CD14-positive monocyte (primary cell): ENCODE results near the gene PSMD1. TPM values are rescaled to one million over a fixed set of nuclear protein-coding genes. Genes with fewer than 3 reads are reported as not detected.

Experiments
- DNase-seq, 3 donors: peaks; one replicate each; pipeline ENCODE4 v3.0.0-alpha.2; 2011 to 2022
- H2AFZ ChIP-seq: 2 replicates; pipeline ENCODE4 v1.6.0; 2012; ENCODE audit warnings: mild to moderate bottlenecking, low read depth, low read length, inconsistent platforms; ENCODE audit not compliant: insufficient read depth, poor library complexity, severe bottlenecking
- H3K27ac ChIP-seq, 2 donors: 1 replicate in 1 of 2; 2 replicates in 1 of 2; pipeline ENCODE4 v1.5.1; 2012 to 2013; ENCODE audit warnings: low read length in 2 of 2, control low read depth in 1 of 2, inconsistent platforms in 1 of 2, low read depth in 1 of 2, mild to moderate bottlenecking in 1 of 2
- H3K27me3 ChIP-seq, 2 donors: one replicate each; pipeline versions ENCODE4 v1.6.0 to v1.6.1; 2011 to 2013; ENCODE audit warnings: low read length in 2 of 2; ENCODE audit not compliant: control insufficient read depth in 2 of 2, insufficient read depth in 2 of 2
- H3K36me3 ChIP-seq, 2 donors: replicated peaks in 1 of 2; 1 replicate in 1 of 2; 2 replicates in 1 of 2; pipeline versions ENCODE4 v1.5.1 to v1.6.1; 2012 to 2013; ENCODE audit warnings: low read length in 2 of 2, control low read depth in 1 of 2, inconsistent platforms in 1 of 2, mild to moderate bottlenecking in 1 of 2; ENCODE audit not compliant: insufficient read depth in 2 of 2, control insufficient read depth in 1 of 2
- H3K4me1 ChIP-seq, 2 donors: 1 replicate in 1 of 2; 2 replicates in 1 of 2; pipeline versions ENCODE4 v1.5.1 to v1.6.1; 2012 to 2013; ENCODE audit warnings: low read length in 2 of 2, control low read depth in 1 of 2, inconsistent platforms in 1 of 2, mild to moderate bottlenecking in 1 of 2, moderate library complexity in 1 of 2; ENCODE audit not compliant: insufficient read depth in 2 of 2, control insufficient read depth in 1 of 2
- H3K4me2 ChIP-seq: replicated peaks from 2 replicates; pipeline ENCODE3; 2012; ENCODE audit warnings: low read length, moderate library complexity, mild to moderate bottlenecking; ENCODE audit not compliant: poor library complexity, severe bottlenecking; ENCODE audit errors: extremely low read depth
- H3K4me3 ChIP-seq, 3 experiments: fragments of 200-600 bp in 1 of 3; sonication (generic) in 1 of 3; replicated peaks in 1 of 3; 1 replicate in 2 of 3; 2 replicates in 1 of 3; pipeline ENCODE4 v1.5.1; 2011 to 2013; ENCODE audit warnings: low read length in 3 of 3, mild to moderate bottlenecking in 3 of 3, control low read depth in 2 of 3, low read depth in 2 of 3, inconsistent platforms in 1 of 3, moderate library complexity in 1 of 3
- H3K79me2 ChIP-seq: 2 replicates; pipeline ENCODE4 v1.6.0; 2012; ENCODE audit warnings: mild to moderate bottlenecking, control low read depth, inconsistent platforms, low read length, moderate library complexity; ENCODE audit not compliant: insufficient read depth
- H3K9ac ChIP-seq: 2 replicates; pipeline ENCODE4 v1.6.0; 2017; ENCODE audit warnings: low read length, mild to moderate bottlenecking; ENCODE audit not compliant: insufficient read depth, poor library complexity, severe bottlenecking
- H3K9me3 ChIP-seq, 2 donors: replicated peaks in 1 of 2; 1 replicate in 1 of 2; 2 replicates in 1 of 2; pipeline versions ENCODE4 v1.5.1 to v1.6.1; 2012 to 2013; ENCODE audit warnings: low read length in 2 of 2, control low read depth in 1 of 2; ENCODE audit not compliant: control insufficient read depth in 1 of 2, insufficient read depth in 1 of 2
- H4K20me1 ChIP-seq: 2 replicates; pipeline ENCODE4 v1.6.0; 2012; ENCODE audit warnings: mild to moderate bottlenecking, low read length, control low read depth, moderate library complexity; ENCODE audit not compliant: insufficient read depth
- H3K27ac Mint-ChIP-seq, 7 donors: one replicate each; pipeline ENCODE4 v1.8.0; 2020; ENCODE audit warnings: mild to moderate bottlenecking in 7 of 7, mixed read lengths in 7 of 7, moderate library complexity in 6 of 7, inconsistent platforms in 2 of 7
- H3K27me3 Mint-ChIP-seq, 3 donors: one replicate each; pipeline ENCODE4 v1.8.0; 2021 to 2022; ENCODE audit warnings: low read depth in 3 of 3, mild to moderate bottlenecking in 3 of 3, mixed read lengths in 3 of 3, moderate library complexity in 3 of 3, inconsistent platforms in 1 of 3
- H3K36me3 Mint-ChIP-seq, 2 donors: one replicate each; pipeline ENCODE4 v1.8.0; 2020; ENCODE audit warnings: mixed read lengths in 2 of 2, inconsistent platforms in 1 of 2, mild to moderate bottlenecking in 1 of 2
- H3K4me1 Mint-ChIP-seq: one replicate; pipeline ENCODE4 v1.8.0; 2020; ENCODE audit warnings: mild to moderate bottlenecking, mixed read lengths
- H3K4me3 Mint-ChIP-seq, 2 donors: one replicate each; pipeline ENCODE4 v1.8.0; 2020; ENCODE audit warnings: mild to moderate bottlenecking in 2 of 2, mixed read lengths in 2 of 2, moderate library complexity in 1 of 2
- H3K9me3 Mint-ChIP-seq, 7 donors: one replicate each; pipeline ENCODE4 v1.8.0; 2020 to 2022; ENCODE audit warnings: mixed read lengths in 7 of 7, mild to moderate bottlenecking in 6 of 7, moderate library complexity in 6 of 7, inconsistent platforms in 2 of 7
- CTCF ChIP-seq: fragments of 200-600 bp; IDR thresholded peaks from one replicate; pipeline ENCODE4 v1.8.0; 2022; ENCODE audit warnings: antibody characterized with exemption, mild to moderate bottlenecking
- WGBS: methylation state at CpG from one replicate; pipeline ENCODE4 v1.1.5; 2013; ENCODE audit warnings: missing lambda C conversion rate; ENCODE audit not compliant: insufficient coverage; 5-methylcytosine and 5-hydroxymethylcytosine counted together
- intact Hi-C, 2 donors: fragments of 100-400 bp; cut with micrococcal nuclease; formaldehyde crosslinking; loops; one replicate each; pipeline versions ENCODE4 v1.15.0 to v1.15.1; 2023
- polyA plus RNA-seq, 3 donors: library from polyadenylated mRNA; depleted of rRNA in 1 of 3; unstranded in 2 of 3; stranded (reverse) in 1 of 3; fragments of 300-500 nt in 2 of 3; fragments of >200 nt in 1 of 3; fragmentation: Illumina TruSeq in 2 of 3; gene quantifications; 1 replicate in 2 of 3; 2 replicates in 1 of 3; pipeline ENCODE4 v1.2.3, GENCODE V29; 2012 to 2021

PSMD1 gene
- polyA plus RNA-seq, 3 donors = 23.5 to 53.9 (median 37.7) TPM

GRCh38 chr2:231016566-231017230 is 40.0 kb upstream of the PSMD1 start:
- Histone ChIP-seq H3K4me3 (no peak overlapping the region), H3K4me1 (peaks cover 0 to 11% of the 10 kb centered on the region in 2 donors), H3K27ac (no peak overlapping the region), H3K9ac (no peak overlapping the region), H3K79me2 (no peaks in the 10 kb centered on the region), H2AFZ (no peak overlapping the region), H3K36me3 (no peaks in the 10 kb centered on the region), H4K20me1 (no peaks in the 10 kb centered on the region), H3K9me3 (no peaks in the 10 kb centered on the region), H3K4me2 (no peak overlapping the region), H3K27me3 (no peaks in the 10 kb centered on the region)
- TF ChIP-seq CTCF = no peak
- peaks cover 6 to 19% (median 13%) of the 10 kb centered on the region in 3 donors for H3K27me3 Mint-ChIP-seq
- H3K4me1 Mint-ChIP-seq = peaks cover 9% of the 10 kb centered on the region
- H3K4me3 Mint-ChIP-seq = no peak overlapping the region
- H3K9me3 Mint-ChIP-seq = no peaks in the 10 kb centered on the region
- WGBS = 100% methylated on average over 2 of the region's 6 CpGs
- no peaks in the 10 kb centered on the region for H3K36me3 Mint-ChIP-seq
- no peak overlapping the region for H3K27ac Mint-ChIP-seq
- no peak for DNase-seq
- intact Hi-C loops = no loop called here

GRCh38 chr2:231017231-231017598 is 39.5 kb upstream of the PSMD1 start:
- H3K27ac Mint-ChIP-seq = no peak overlapping the region
- Histone ChIP-seq H2AFZ (no peak overlapping the region), H3K9ac (no peak overlapping the region), H3K27me3 (no peaks in the 10 kb centered on the region), H3K4me3 (no peak overlapping the region), H3K27ac (no peak overlapping the region), H3K36me3 (no peaks in the 10 kb centered on the region), H3K79me2 (no peaks in the 10 kb centered on the region), H3K9me3 (no peaks in the 10 kb centered on the region), H3K4me1 (peaks cover 0 to 11% of the 10 kb centered on the region in 2 donors), H4K20me1 (no peaks in the 10 kb centered on the region), H3K4me2 (no peak overlapping the region)
- H3K36me3 Mint-ChIP-seq = no peaks in the 10 kb centered on the region
- peaks cover 9% of the 10 kb centered on the region for H3K4me1 Mint-ChIP-seq
- peaks cover 6 to 19% (median 9%) of the 10 kb centered on the region in 3 donors for H3K27me3 Mint-ChIP-seq
- intact Hi-C loops = no loop called here
- no peaks in the 10 kb centered on the region for H3K9me3 Mint-ChIP-seq
- DNase-seq = no peak
- H3K4me3 Mint-ChIP-seq = no peak overlapping the region
- TF ChIP-seq CTCF = no peak
- WGBS = 4% methylated on average over 3 of the region's 4 CpGs
